ENCODE results near the gene AKR1E2.

Gene AKR1E2

DNA sequence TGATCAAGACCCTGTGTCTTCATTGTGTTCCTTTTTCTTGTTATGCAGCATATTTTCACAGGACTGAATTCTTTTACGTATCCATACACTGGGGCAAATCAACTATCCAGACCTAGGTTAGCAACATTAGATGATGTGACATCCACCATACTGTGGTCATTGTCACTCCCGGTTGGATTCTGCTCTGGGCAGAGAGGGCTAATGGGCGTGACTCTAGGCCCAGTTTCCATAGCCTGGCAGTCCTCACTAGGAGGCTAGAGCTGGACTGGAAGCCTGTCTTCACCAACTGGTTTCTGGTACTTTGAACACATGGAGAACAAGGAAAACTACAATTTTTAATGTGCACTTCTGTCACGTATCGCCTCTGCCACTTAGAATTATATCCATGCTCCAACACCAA is 25.2 kb downstream of the AKR1E2 start:
- Histone ChIP-seq H3K27me3 (ENCODE audit: insufficient read depth, low read length) (no peaks in the 10 kb centered on the region), H2AFZ (ENCODE audit: low read depth, low read length) (no peak overlapping the region), H3K4me3 (ENCODE audit: low read length) (no peak overlapping the region), H3K4me1 (ENCODE audit: insufficient read depth, low read length) (peaks cover 6% of the 10 kb centered on the region), H3K9me3 (ENCODE audit: low read length) (no peaks in the 10 kb centered on the region), H3K36me3 (ENCODE audit: insufficient read depth, low read length) (no peaks in the 10 kb centered on the region)

- H2AFZ ChIP-seq (ENCODE audit: low read depth, low read length) = no peak overlapping the region
- H3K27me3 ChIP-seq (ENCODE audit: insufficient read depth, low read length) = no peaks in the 10 kb centered on the region
- no peaks in the 10 kb centered on the region for H3K9me3 ChIP-seq (ENCODE audit: low read length)
- H3K4me1 ChIP-seq (ENCODE audit: insufficient read depth, low read length) = peaks cover 6% of the 10 kb centered on the region
- H3K36me3 ChIP-seq (ENCODE audit: insufficient read depth, low read length) = no peaks in the 10 kb centered on the region
- H3K4me3 ChIP-seq (ENCODE audit: low read length) = no peak overlapping the region
Measured at GRCh38 chr10:4851846-4852245, 25.8 kb downstream of the AKR1E2 start.

- Histone ChIP-seq H3K27me3 (ENCODE audit: insufficient read depth, low read length) (no peaks in the 10 kb centered on the region), H2AFZ (ENCODE audit: low read depth, low read length) (no peak overlapping the region), H3K4me3 (ENCODE audit: low read length) (no peak overlapping the region), H3K36me3 (ENCODE audit: insufficient read depth, low read length) (no peaks in the 10 kb centered on the region), H3K9me3 (ENCODE audit: low read length) (no peaks in the 10 kb centered on the region), H3K4me1 (ENCODE audit: insufficient read depth, low read length) (no peaks in the 10 kb centered on the region)
Measured at GRCh38 chr10:4865945-4866661, 40.1 kb downstream of the AKR1E2 start.

DNA sequence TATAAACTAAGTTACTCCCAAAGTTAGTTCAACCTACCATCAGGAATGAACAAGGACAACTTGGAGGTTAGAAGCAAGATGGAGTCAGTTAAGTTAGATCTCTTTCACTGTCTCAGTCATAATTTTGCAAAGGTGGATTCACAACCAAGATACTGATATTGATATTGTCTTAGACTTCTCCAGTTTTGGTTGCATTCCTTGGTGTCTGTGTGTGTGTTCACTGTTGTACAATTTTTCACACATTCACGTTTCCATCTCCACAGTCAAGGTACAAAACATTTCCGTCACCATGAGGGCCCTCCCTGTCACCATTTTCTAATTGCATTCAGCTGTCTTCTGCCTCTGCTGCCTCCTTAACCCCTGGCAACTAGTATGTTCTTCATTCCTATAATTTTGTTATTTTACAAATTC is 41.1 kb downstream of the AKR1E2 start:
- Histone ChIP-seq H3K4me3 (ENCODE audit: low read length) (no peak overlapping the region), H3K36me3 (ENCODE audit: insufficient read depth, low read length) (no peaks in the 10 kb centered on the region), H3K27me3 (ENCODE audit: insufficient read depth, low read length) (no peaks in the 10 kb centered on the region), H2AFZ (ENCODE audit: low read depth, low read length) (no peak overlapping the region), H3K9me3 (ENCODE audit: low read length) (no peaks in the 10 kb centered on the region), H3K4me1 (ENCODE audit: insufficient read depth, low read length) (no peaks in the 10 kb centered on the region)

- Histone ChIP-seq H3K4me1 (ENCODE audit: insufficient read depth, low read length) (no peaks in the 10 kb centered on the region), H2AFZ (ENCODE audit: low read depth, low read length) (no peak overlapping the region), H3K36me3 (ENCODE audit: insufficient read depth, low read length) (no peaks in the 10 kb centered on the region), H3K27me3 (ENCODE audit: insufficient read depth, low read length) (no peaks in the 10 kb centered on the region), H3K4me3 (ENCODE audit: low read length) (no peak overlapping the region), H3K9me3 (ENCODE audit: low read length) (no peaks in the 10 kb centered on the region)
Measured at GRCh38 chr10:4867520-4868356, 41.7 kb downstream of the AKR1E2 start.

DNA sequence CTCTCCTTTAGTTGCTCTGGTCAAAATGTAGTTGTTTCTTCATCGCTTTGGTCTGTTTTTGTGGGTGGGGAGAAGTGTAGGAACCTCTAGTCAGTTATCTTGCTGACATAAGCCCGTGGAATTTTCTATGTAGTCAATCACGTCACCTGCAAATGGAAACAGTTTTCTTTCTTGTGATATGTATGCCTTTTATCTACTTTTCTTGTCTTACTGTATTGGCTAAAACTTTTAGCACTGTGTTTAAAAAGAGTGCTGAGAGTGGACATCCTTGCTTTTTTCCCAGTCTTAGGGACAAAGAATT is 42.3 kb downstream of the AKR1E2 start:
- Histone ChIP-seq H3K9me3 (ENCODE audit: low read length) (no peaks in the 10 kb centered on the region), H3K4me3 (ENCODE audit: low read length) (no peak overlapping the region), H3K27me3 (ENCODE audit: insufficient read depth, low read length) (no peaks in the 10 kb centered on the region), H3K4me1 (ENCODE audit: insufficient read depth, low read length) (no peaks in the 10 kb centered on the region), H3K36me3 (ENCODE audit: insufficient read depth, low read length) (no peaks in the 10 kb centered on the region), H2AFZ (ENCODE audit: low read depth, low read length) (no peak overlapping the region)

DNA sequence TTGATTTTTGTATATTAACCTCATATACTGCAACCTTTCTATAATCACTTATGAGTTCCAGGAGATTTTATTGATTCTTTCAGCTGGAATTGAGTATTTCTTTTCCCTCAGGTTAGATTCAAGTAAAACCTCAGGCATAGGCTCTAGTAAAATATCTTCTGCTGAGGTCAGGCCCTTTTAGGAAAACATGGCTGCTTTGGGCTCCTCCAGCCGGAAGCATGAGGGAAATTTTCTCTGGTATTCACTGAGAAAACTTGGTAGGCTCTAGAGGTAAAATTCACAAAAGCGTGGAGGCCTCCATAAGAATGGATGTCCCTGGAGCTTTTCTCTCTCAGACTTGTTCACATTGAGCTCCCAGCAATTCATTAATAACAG is 56.7 kb downstream of the AKR1E2 start:
- Histone ChIP-seq H3K4me3 (ENCODE audit: low read length) (no peak overlapping the region), H3K4me1 (ENCODE audit: insufficient read depth, low read length) (no peaks in the 10 kb centered on the region), H3K36me3 (ENCODE audit: insufficient read depth, low read length) (no peaks in the 10 kb centered on the region), H3K27me3 (ENCODE audit: insufficient read depth, low read length) (no peaks in the 10 kb centered on the region), H2AFZ (ENCODE audit: low read depth, low read length) (no peak overlapping the region), H3K9me3 (ENCODE audit: low read length) (no peaks in the 10 kb centered on the region)

DNA sequence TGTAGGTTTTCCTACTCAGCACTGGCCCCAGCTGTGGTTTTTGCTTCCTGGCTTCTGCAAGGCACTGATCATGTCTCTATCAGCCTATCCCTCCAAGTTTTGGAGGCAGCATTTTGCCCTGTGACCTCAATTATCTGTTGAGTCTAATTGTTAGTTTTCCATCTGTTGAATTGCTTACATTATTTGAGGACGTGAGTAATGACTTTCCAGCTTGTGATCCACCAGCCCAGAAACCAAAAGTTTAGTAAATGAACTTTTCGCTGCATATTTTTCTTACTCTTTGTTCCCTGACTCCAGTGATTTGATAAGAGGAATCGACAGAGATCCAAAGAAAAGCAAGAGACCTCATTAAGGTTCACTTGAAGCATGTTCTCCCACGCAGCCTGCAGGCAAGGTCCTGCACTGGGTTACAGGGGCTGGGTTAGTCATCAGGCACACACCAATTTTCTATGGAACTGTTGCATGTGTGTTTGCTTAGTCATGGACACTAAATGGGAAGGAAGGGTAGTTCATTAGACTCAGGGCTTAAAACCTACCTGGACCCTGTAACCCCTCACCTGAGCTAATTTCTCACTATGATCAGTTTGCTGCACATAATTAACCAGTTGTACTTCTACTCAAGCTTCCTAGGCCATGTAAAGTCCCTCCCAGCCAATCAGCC is 57.2 kb downstream of the AKR1E2 start:
- no peaks in the 10 kb centered on the region for H3K27me3 ChIP-seq (ENCODE audit: insufficient read depth, low read length)
- H3K4me3 ChIP-seq (ENCODE audit: low read length) = no peak overlapping the region
- H3K9me3 ChIP-seq (ENCODE audit: low read length) = no peaks in the 10 kb centered on the region
- H3K4me1 ChIP-seq (ENCODE audit: insufficient read depth, low read length) = no peaks in the 10 kb centered on the region
- H3K36me3 ChIP-seq (ENCODE audit: insufficient read depth, low read length) = no peaks in the 10 kb centered on the region
- no peak overlapping the region for H2AFZ ChIP-seq (ENCODE audit: low read depth, low read length)

DNA sequence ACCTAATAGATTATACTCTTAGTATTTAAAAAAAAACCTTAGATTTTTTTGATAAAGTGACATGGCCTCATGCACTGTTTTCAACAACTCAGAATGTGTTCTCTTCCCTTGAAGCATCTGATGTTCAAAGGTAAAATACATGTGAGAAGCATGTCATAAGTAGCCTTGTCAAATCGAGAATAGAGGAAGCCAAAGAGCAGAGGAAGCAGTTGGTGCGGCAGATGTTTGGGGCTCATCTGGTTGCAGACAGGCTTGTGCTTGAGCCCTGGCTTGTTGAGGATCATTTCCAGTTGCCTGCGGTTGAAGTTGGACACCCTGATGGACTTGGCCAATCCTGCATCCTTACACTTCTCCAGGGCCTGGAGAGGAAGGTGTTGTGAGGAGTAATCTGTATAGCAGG is 59.2 kb downstream of the AKR1E2 start:
- no peak overlapping the region for H2AFZ ChIP-seq (ENCODE audit: low read depth, low read length)

DNA sequence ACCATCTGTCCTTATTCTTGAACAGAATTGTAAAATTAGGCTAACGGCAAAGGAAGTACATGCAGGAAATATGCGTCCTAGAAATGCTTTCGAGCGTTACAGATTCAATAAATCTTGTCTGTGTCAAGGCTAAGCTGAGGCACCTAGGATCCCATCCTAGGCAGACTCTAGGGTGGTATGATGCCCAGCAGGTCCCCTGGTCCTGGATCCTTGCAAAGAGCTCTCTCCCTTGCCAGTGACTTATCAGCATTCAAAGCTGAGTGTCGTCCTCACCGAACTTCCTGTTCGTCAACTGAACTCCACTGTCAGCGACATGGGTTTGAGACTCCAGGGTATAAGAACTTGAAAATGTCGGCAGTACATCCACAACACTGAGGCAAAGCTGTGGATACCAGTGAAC is 61.5 kb downstream of the AKR1E2 start:
- Histone ChIP-seq H3K9me3 (ENCODE audit: low read length) (no peaks in the 10 kb centered on the region), H2AFZ (ENCODE audit: low read depth, low read length) (no peak overlapping the region), H3K4me3 (ENCODE audit: low read length) (no peak overlapping the region), H3K27me3 (ENCODE audit: insufficient read depth, low read length) (no peaks in the 10 kb centered on the region), H3K4me1 (ENCODE audit: insufficient read depth, low read length) (no peaks in the 10 kb centered on the region), H3K36me3 (ENCODE audit: insufficient read depth, low read length) (no peaks in the 10 kb centered on the region)

More for the DNA sequence above, 59.2 kb downstream of the AKR1E2 start:
- Histone ChIP-seq H3K27me3 (ENCODE audit: insufficient read depth, low read length) (no peaks in the 10 kb centered on the region), H3K4me3 (ENCODE audit: low read length) (no peak overlapping the region), H3K9me3 (ENCODE audit: low read length) (no peaks in the 10 kb centered on the region), H3K4me1 (ENCODE audit: insufficient read depth, low read length) (no peaks in the 10 kb centered on the region), H3K36me3 (ENCODE audit: insufficient read depth, low read length) (no peaks in the 10 kb centered on the region)

GRCh38 chr10:4888236-4888635 is 62.2 kb downstream of the AKR1E2 start:
- H2AFZ ChIP-seq (ENCODE audit: low read depth, low read length) = no peak overlapping the region
- H3K36me3 ChIP-seq (ENCODE audit: insufficient read depth, low read length) = no peaks in the 10 kb centered on the region
- H3K9me3 ChIP-seq (ENCODE audit: low read length) = no peaks in the 10 kb centered on the region
- H3K4me1 ChIP-seq (ENCODE audit: insufficient read depth, low read length) = no peaks in the 10 kb centered on the region
- H3K4me3 ChIP-seq (ENCODE audit: low read length) = no peak overlapping the region
- no peaks in the 10 kb centered on the region for H3K27me3 ChIP-seq (ENCODE audit: insufficient read depth, low read length)

DNA sequence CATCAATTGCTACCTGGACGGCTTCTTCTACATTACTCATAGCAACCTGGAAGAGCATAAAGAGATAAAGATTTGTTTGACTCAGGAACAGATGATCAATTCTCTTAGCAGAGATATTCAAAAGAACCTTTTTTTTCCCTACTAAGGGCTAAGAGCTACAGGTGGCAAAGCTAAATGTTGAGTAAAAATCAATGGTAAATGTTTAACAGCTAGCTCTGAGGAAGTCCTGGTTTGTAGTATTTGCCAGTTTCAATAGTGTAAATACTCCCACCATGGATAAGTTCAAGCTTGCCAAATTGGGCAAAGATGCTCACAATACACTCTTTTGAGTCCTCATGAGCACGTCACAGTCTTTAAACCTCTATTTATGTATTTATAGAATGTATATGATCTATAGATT is 64.0 kb downstream of the AKR1E2 start:
- Histone ChIP-seq H3K36me3 (ENCODE audit: insufficient read depth, low read length) (no peaks in the 10 kb centered on the region), H3K9me3 (ENCODE audit: low read length) (no peaks in the 10 kb centered on the region), H3K27me3 (ENCODE audit: insufficient read depth, low read length) (no peaks in the 10 kb centered on the region), H2AFZ (ENCODE audit: low read depth, low read length) (no peak overlapping the region), H3K4me3 (ENCODE audit: low read length) (no peak overlapping the region), H3K4me1 (ENCODE audit: insufficient read depth, low read length) (no peaks in the 10 kb centered on the region)

- Histone ChIP-seq H3K27me3 (ENCODE audit: insufficient read depth, low read length) (no peaks in the 10 kb centered on the region), H3K36me3 (ENCODE audit: insufficient read depth, low read length) (no peaks in the 10 kb centered on the region), H3K4me3 (ENCODE audit: low read length) (no peak overlapping the region), H3K4me1 (ENCODE audit: insufficient read depth, low read length) (no peaks in the 10 kb centered on the region), H3K9me3 (ENCODE audit: low read length) (no peaks in the 10 kb centered on the region), H2AFZ (ENCODE audit: low read depth, low read length) (no peak overlapping the region)
Measured at GRCh38 chr10:4892681-4893080, 66.7 kb downstream of the AKR1E2 start.
